NB4 (cell line): ENCODE measurements around the gene ABHD12.

Experiments used
- MAX ChIP-seq: IDR thresholded peaks from 2 replicates; pipeline ENCODE4 v1.6.1; 2011; ENCODE audit warnings: low read depth, low read length
- POLR2A ChIP-seq: IDR thresholded peaks from 2 replicates; pipeline ENCODE4 v1.6.1; 2011; ENCODE audit warnings: mild to moderate bottlenecking; ENCODE audit not compliant: insufficient read length; ENCODE audit errors: extremely low read depth
- TF ChIP-seq, protein P1 (sequence below): IDR thresholded peaks from one replicate; pipeline ENCODE4 v1.5.1; 2012; ENCODE audit warnings: low read depth, low read length

- TF ChIP-seq POLR2A (no peak), MAX (no peak)
- TF ChIP-seq, protein P1, sequence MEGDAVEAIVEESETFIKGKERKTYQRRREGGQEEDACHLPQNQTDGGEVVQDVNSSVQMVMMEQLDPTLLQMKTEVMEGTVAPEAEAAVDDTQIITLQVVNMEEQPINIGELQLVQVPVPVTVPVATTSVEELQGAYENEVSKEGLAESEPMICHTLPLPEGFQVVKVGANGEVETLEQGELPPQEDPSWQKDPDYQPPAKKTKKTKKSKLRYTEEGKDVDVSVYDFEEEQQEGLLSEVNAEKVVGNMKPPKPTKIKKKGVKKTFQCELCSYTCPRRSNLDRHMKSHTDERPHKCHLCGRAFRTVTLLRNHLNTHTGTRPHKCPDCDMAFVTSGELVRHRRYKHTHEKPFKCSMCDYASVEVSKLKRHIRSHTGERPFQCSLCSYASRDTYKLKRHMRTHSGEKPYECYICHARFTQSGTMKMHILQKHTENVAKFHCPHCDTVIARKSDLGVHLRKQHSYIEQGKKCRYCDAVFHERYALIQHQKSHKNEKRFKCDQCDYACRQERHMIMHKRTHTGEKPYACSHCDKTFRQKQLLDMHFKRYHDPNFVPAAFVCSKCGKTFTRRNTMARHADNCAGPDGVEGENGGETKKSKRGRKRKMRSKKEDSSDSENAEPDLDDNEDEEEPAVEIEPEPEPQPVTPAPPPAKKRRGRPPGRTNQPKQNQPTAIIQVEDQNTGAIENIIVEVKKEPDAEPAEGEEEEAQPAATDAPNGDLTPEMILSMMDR = peak; percentile 71
These were observed 94.2 kb downstream of the ABHD12 start for GRCh38 chr20:25296094-25297093.
